ENCODE measurements around the gene COG8. TPM values are rescaled to one million over a fixed set of nuclear protein-coding genes. Genes with fewer than 3 reads are reported as not detected.
A peak's percentile ranks its signal among the peaks of the same experiment; 100 is the strongest.
"Not testable (repeated sequence)": the region's sequence is repeated elsewhere in the genome, so short reads cannot be mapped to it uniquely, and the experiment has no call there.

Gene COG8
- total RNA-seq, 2 donors from 2014 or later, result 24.4 to 31.8 TPM

DNA sequence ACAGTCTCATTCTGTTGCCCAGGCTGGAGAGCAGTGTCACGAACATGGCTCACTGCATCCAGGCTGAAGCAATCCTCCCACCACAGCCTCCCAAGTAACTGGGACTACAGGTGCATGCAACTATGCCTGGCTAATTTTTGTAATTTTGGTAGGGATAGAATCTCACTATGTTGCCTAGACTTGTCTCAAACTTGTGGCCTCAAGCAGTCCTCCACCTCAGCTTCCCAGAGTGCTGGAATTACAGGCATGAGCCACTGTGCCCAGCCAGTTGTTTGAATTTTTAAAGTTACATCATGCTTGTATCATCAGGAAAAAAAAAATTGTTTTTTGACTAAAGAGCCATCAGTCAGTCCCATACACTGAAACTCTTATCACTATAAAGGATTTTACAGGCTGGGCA lies 45.3 kb downstream of the COG8 start:
- no peak overlapping the region for H3K27ac ChIP-seq
- no peak for TF ChIP-seq CTCF (IDR thresholded peaks at IDR 0.05)
- no peaks in the 10 kb centered on the region for H3K4me1 ChIP-seq
- no peak overlapping the region for H3K4me3 ChIP-seq
- H3K36me3 ChIP-seq, result no peaks in the 10 kb centered on the region
- DNase-seq (ENCODE audit: low spot score), result no peak
- H3K9me3 ChIP-seq, result no peaks in the 10 kb centered on the region
- no peaks in the 10 kb centered on the region for H3K27me3 ChIP-seq

DNA sequence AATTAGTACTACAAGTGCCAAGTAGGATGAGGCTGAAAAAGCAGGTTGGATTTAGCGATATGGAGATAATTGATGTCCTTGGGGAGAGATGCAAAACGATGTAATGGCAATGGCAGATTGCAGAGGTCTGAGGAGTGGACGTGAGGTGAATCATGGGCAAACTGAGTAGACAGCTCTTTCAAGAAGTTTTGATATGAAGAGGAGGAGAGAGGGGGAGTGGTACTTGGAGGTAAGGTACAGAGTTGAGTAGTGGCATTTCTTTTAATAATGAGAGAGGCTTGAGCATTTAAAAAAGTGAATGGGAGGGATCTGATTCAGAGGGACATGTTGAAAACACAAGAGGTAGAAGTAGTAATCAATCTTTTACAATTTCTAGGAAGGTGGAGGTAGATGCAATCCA lies 46.0 kb downstream of the COG8 start:
- Histone ChIP-seq H3K27ac (no peak overlapping the region), H3K9me3 (no peaks in the 10 kb centered on the region), H3K4me1 (no peaks in the 10 kb centered on the region), H3K27me3 (no peaks in the 10 kb centered on the region), H3K4me3 (no peak overlapping the region), H3K36me3 (no peaks in the 10 kb centered on the region)
- no peak for DNase-seq (ENCODE audit: low spot score)
- no peak for TF ChIP-seq CTCF (IDR thresholded peaks at IDR 0.05)

DNA sequence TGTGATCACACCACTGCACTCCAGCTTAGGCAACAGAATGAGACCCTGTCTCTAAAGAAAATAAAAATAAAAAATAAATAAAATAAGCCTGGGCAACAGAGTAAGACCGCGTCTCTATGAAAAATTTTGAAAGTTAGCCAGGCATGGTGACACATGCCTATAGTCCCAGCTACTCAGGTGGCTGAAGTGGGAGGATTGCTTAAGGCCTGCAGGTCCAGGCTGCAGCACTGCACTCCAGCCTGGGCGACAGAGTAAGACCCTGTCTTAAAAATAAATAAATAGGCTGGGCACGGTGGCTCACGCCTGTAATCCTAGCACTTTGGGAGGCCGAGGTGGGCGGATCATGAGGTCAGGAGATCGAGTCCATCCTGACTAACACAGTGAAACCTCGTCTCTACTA lies 47.7 kb downstream of the COG8 start:
- not testable (repeated sequence) for H3K27me3 ChIP-seq; H3K27ac ChIP-seq; H3K4me1 ChIP-seq; H3K9me3 ChIP-seq; H3K36me3 ChIP-seq; H3K4me3 ChIP-seq; DNase-seq (ENCODE audit: low spot score)

DNA sequence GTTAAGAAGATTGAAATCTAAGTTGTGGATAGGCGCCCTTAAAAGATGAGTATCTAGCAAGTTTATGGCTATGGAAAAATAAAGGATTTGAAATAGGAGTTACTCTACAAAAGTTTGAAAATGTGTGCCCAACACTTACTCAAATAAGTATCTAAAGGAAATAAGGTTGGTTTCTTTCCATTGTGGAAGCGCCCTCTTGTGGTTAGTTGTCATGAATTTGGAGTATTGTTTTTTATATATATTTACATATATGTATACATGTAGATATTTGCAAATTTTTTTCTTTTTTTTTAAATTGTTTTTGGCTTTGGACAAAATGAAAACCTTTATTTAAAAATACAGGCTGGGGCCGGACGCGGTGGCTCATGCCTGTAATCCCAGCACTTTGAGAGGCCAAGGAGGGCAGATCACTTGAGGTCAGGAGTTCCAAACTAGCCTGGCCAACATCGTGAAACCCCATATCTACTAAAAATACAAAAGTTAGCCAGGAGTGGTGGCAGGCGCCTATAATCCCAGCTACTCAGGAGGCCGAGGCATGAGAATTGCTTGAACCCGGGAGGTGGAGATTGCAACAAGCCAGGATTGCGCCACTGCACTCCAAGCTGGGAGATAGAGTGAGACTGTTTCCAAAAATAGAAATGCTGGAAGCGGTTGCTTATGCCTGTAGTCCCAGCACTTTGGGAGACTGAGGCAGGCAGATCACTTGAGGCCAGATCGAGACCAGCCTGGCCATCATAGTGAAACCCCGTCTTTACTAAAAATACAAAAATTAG lies 52.2 kb downstream of the COG8 start:
- peaks cover 0 to 12% of the 10 kb centered on the region in 2 donors for H3K4me1 ChIP-seq
- no peaks in the 10 kb centered on the region for H3K9me3 ChIP-seq
- H3K27me3 ChIP-seq, result no peaks in the 10 kb centered on the region
- peak; percentile 84 for DNase-seq (ENCODE audit: low spot score)
- H3K4me3 ChIP-seq, result no peak overlapping the region
- no peaks in the 10 kb centered on the region for H3K36me3 ChIP-seq
- TF ChIP-seq CTCF (IDR thresholded peaks at IDR 0.05), result peak in 1 of 2 donors; percentile 79
- H3K27ac ChIP-seq, result peak overlapping the region; percentile 16 to 47

DNA sequence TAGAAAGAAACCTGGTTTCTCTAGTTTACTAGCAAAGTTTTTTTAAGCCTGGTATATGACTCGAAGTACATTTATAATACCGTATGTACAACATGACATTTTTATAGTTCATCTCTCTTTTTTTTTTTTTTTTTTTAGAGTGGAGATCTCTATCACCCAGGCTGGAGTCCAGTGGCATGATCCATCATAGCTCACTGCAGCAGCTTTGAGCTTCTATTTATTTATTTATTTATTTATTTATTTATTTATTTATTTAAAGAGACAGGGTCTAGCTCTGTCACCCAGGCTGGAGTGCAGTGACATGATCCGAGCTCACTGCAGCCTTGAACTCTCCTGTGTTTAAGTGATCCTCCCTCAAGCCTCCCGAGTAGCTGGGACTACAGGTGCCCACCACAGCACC lies 54.1 kb downstream of the COG8 start:
- no peak overlapping the region for H3K4me3 ChIP-seq
- no peak for DNase-seq (ENCODE audit: low spot score)
- no peaks in the 10 kb centered on the region for H3K36me3 ChIP-seq
- H3K27me3 ChIP-seq, result no peaks in the 10 kb centered on the region
- H3K27ac ChIP-seq, result no peak overlapping the region
- TF ChIP-seq CTCF (IDR thresholded peaks at IDR 0.05), result no peak
- H3K9me3 ChIP-seq, result no peaks in the 10 kb centered on the region
- peaks cover 0 to 12% of the 10 kb centered on the region in 2 donors for H3K4me1 ChIP-seq

DNA sequence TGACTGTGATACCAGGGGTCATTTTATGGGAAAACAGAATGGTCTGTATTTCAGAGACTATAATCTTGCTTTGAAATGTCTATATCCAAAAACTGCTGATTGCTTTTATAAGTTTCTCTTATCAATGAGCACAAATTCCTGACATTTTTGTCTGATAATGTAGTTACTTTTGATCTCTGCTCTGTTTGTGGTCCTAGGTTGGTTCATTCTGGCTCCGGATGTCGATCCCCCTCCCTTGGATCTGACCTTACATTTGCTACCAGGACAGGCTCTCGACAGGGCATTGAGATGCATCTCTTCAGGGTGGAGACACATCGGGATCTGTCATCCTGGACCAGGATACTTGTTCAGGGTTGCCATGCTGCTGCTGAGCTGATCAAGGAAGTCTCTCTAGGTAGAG lies 55.5 kb downstream of the COG8 start:
- Histone ChIP-seq H3K36me3 (no peaks in the 10 kb centered on the region), H3K4me3 (no peak overlapping the region), H3K9me3 (no peaks in the 10 kb centered on the region), H3K27me3 (no peaks in the 10 kb centered on the region), H3K27ac (no peak overlapping the region), H3K4me1 (peaks cover 0 to 12% of the 10 kb centered on the region in 2 donors)
- DNase-seq (ENCODE audit: low spot score), result no peak
- TF ChIP-seq CTCF (IDR thresholded peaks at IDR 0.05), result no peak

Measured in right atrium auricular region (tissue), 2 donors.